ENCODE measurements around the gene ARHGEF12. TPM values are rescaled to one million over a fixed set of nuclear protein-coding genes. Genes with fewer than 3 reads are reported as not detected.
"Not testable (repeated sequence)": the region's sequence is repeated elsewhere in the genome, so short reads cannot be mapped to it uniquely, and the experiment has no call there.

Gene ARHGEF12
- total RNA-seq, 4 donors from 2014 or later: 52.9 to 77.3 (median 61.4) TPM

- peaks cover 0 to 5% of the 10 kb centered on the region in 2 donors for H3K4me1 ChIP-seq
- intact Hi-C loops (cut with DNase I; ENCODE audit: low total_unique reads): loop anchor here (10.0 kb wide), 1 partner anchor 304 kb away; no protein-coding TSS in a partner anchor
- peak in 1 of 2 donors; percentile 47 for ATAC-seq
- TF ChIP-seq POLR2A (IDR thresholded peaks at IDR 0.05) (no peak), CTCF (IDR thresholded peaks at IDR 0.05 in 4 of 5, conservative IDR thresholded peaks at IDR 0.05 in 1 of 5) (no peak)
- H3K27me3 ChIP-seq: peaks cover 4 to 21% (median 14%) of the 10 kb centered on the region in 3 donors
- no peak overlapping the region for H3K27ac ChIP-seq
- in situ Hi-C loops (cut with MboI; ENCODE audit: low sequenced_read_pairs in 4 of 4): loop anchor here (10.0 to 25.0 kb wide), 6 partner anchors 184 to 687 kb away; partner anchors contain the start of gene TECTA (in 2 of the 4)
- no peaks in the 10 kb centered on the region for H3K36me3 ChIP-seq
- H3K4me3 ChIP-seq: no peak overlapping the region
- DNase-seq: peak in 1 of 2 donors; percentile 45
- H3K9me3 ChIP-seq: no peaks in the 10 kb centered on the region
Observed at GRCh38 chr11:120500414-120501071, 164.3 kb downstream of the ARHGEF12 start.

GRCh38 chr11:120501440-120501839 is 165.2 kb downstream of the ARHGEF12 start:
- H3K4me3 ChIP-seq: no peak overlapping the region
- no peaks in the 10 kb centered on the region for H3K9me3 ChIP-seq
- peaks cover 0 to 5% of the 10 kb centered on the region in 2 donors for H3K4me1 ChIP-seq
- H3K27ac ChIP-seq: no peak overlapping the region
- H3K36me3 ChIP-seq: no peaks in the 10 kb centered on the region
- no peak for ATAC-seq
- H3K27me3 ChIP-seq: peaks cover 9 to 29% (median 14%) of the 10 kb centered on the region in 3 donors
- no peak for DNase-seq
- TF ChIP-seq POLR2A (IDR thresholded peaks at IDR 0.05): no peak
- TF ChIP-seq CTCF (IDR thresholded peaks at IDR 0.05 in 4 of 5, conservative IDR thresholded peaks at IDR 0.05 in 1 of 5): no peak
- in situ Hi-C loops (cut with MboI; ENCODE audit: low sequenced_read_pairs in 4 of 4) (loop anchor here (10.0 to 25.0 kb wide), 6 partner anchors 183 to 686 kb away; partner anchors contain the start of gene TECTA (in 2 of the 4)), intact Hi-C loops (cut with DNase I; ENCODE audit: low total_unique reads) (loop anchor here (10.0 kb wide), 1 partner anchor 303 kb away; no protein-coding TSS in a partner anchor)

GRCh38 chr11:120501976-120502755 is 166.0 kb downstream of the ARHGEF12 start:
- in situ Hi-C loops (cut with MboI; ENCODE audit: low sequenced_read_pairs in 4 of 4): loop anchor here (10.0 to 25.0 kb wide), 6 partner anchors 183 to 685 kb away; partner anchors contain the start of gene TECTA (in 2 of the 4)
- H3K27me3 ChIP-seq: peaks cover 14 to 33% (median 14%) of the 10 kb centered on the region in 3 donors

GRCh38 chr11:120503529-120503928 is 167.3 kb downstream of the ARHGEF12 start:
- H3K36me3 ChIP-seq, H3K27ac ChIP-seq, H3K4me1 ChIP-seq, H3K9me3 ChIP-seq, ATAC-seq, H3K4me3 ChIP-seq, DNase-seq: not testable (repeated sequence)
- intact Hi-C loops (cut with DNase I; ENCODE audit: low total_unique reads): loop anchor here (10.0 kb wide), 1 partner anchor 301 kb away; no protein-coding TSS in a partner anchor
- in situ Hi-C loops (cut with MboI; ENCODE audit: low sequenced_read_pairs in 4 of 4): loop anchor here (10.0 to 25.0 kb wide), 6 partner anchors 181 to 684 kb away; partner anchors contain the start of gene TECTA (in 2 of the 4)
- peaks cover 14 to 37% (median 19%) of the 10 kb centered on the region in 3 donors for H3K27me3 ChIP-seq

More at GRCh38 chr11:120501976-120502755, 166.0 kb downstream of the ARHGEF12 start:
- Histone ChIP-seq H3K9me3 (no peaks in the 10 kb centered on the region), H3K4me3 (no peak overlapping the region), H3K36me3 (no peaks in the 10 kb centered on the region), H3K4me1 (peaks cover 0 to 5% of the 10 kb centered on the region in 2 donors), H3K27ac (no peak overlapping the region)
- ATAC-seq: no peak
- intact Hi-C loops (cut with DNase I; ENCODE audit: low total_unique reads): loop anchor here (10.0 kb wide), 1 partner anchor 303 kb away; no protein-coding TSS in a partner anchor
- no peak for DNase-seq
- TF ChIP-seq POLR2A (IDR thresholded peaks at IDR 0.05) (no peak), CTCF (IDR thresholded peaks at IDR 0.05 in 4 of 5, conservative IDR thresholded peaks at IDR 0.05 in 1 of 5) (no peak)
